Measurements from ENCODE around the gene MMAA.
"Not testable (repeated sequence)": the region's sequence is repeated elsewhere in the genome, so short reads cannot be mapped to it uniquely, and the experiment has no call there.

The MMAA gene

GRCh38 chr4:145635117-145635516 lies 15.9 kb downstream of the MMAA start:
- DNase-seq (ENCODE audit: low read depth): no peak

- DNase-seq (ENCODE audit: low read depth): no peak
Observed at GRCh38 chr4:145635630-145636029, 16.4 kb downstream of the MMAA start.

- no peak for DNase-seq (ENCODE audit: low read depth)
Observed at GRCh38 chr4:145639186-145639698, 20.1 kb downstream of the MMAA start.

- not testable (repeated sequence) for DNase-seq (ENCODE audit: low read depth)
Observed at GRCh38 chr4:145640236-145640635, 21.1 kb downstream of the MMAA start.

- DNase-seq (ENCODE audit: low read depth): no peak
Observed at GRCh38 chr4:145643295-145643694, 24.1 kb downstream of the MMAA start.

- DNase-seq (ENCODE audit: low read depth): no peak
Observed at GRCh38 chr4:145644699-145645098, 25.5 kb downstream of the MMAA start.

- DNase-seq (ENCODE audit: low read depth): no peak
Observed at GRCh38 chr4:145656156-145656555, 37.0 kb downstream of the MMAA start.

- DNase-seq (ENCODE audit: low read depth): no peak
Observed at GRCh38 chr4:145660064-145660463, 40.9 kb downstream of the MMAA start.

- no peak for DNase-seq (ENCODE audit: low read depth)
Observed at GRCh38 chr4:145663194-145663593, 44.0 kb downstream of the MMAA start.

- no peak for DNase-seq (ENCODE audit: low read depth)
Observed at GRCh38 chr4:145665773-145666172, 46.6 kb downstream of the MMAA start.

- DNase-seq (ENCODE audit: low read depth): no peak
Observed at GRCh38 chr4:145670422-145670821, 51.2 kb downstream of the MMAA start.

GRCh38 chr4:145679520-145679919 lies 60.3 kb downstream of the MMAA start:
- no peak for DNase-seq (ENCODE audit: low read depth)

GRCh38 chr4:145679991-145680455 lies 60.8 kb downstream of the MMAA start, which contains the start of gene C4orf51:
Gene C4orf51, plus strand, starts transcription at chr4:145680146. Its CDS starts 58 bp downstream, at chr4:145680204.
- DNase-seq (ENCODE audit: low read depth): no peak

- DNase-seq (ENCODE audit: low read depth): no peak
Observed at GRCh38 chr4:145680902-145681301, 61.7 kb downstream of the MMAA start.

- no peak for DNase-seq (ENCODE audit: low read depth)
Observed at GRCh38 chr4:145681518-145681917, 62.3 kb downstream of the MMAA start.

- no peak for DNase-seq (ENCODE audit: low read depth)
Observed at GRCh38 chr4:145681956-145682355, 62.8 kb downstream of the MMAA start.

GRCh38 chr4:145686991-145687390 lies 67.8 kb downstream of the MMAA start:
- no peak for DNase-seq (ENCODE audit: low read depth)

GRCh38 chr4:145690610-145691009 lies 71.4 kb downstream of the MMAA start:
- DNase-seq (ENCODE audit: low read depth): no peak

GRCh38 chr4:145691416-145691815 lies 72.2 kb downstream of the MMAA start:
- DNase-seq (ENCODE audit: low read depth): not testable (repeated sequence)

- no peak for DNase-seq (ENCODE audit: low read depth)
Observed at GRCh38 chr4:145694929-145695328, 75.7 kb downstream of the MMAA start.

GRCh38 chr4:145697332-145697731 lies 78.1 kb downstream of the MMAA start:
- DNase-seq (ENCODE audit: low read depth): no peak

- no peak for DNase-seq (ENCODE audit: low read depth)
Observed at GRCh38 chr4:145698507-145698906, 79.3 kb downstream of the MMAA start.

GRCh38 chr4:145703850-145704497 lies 84.8 kb downstream of the MMAA start:
- DNase-seq (ENCODE audit: low read depth): no peak

GRCh38 chr4:145709336-145709735 lies 90.2 kb downstream of the MMAA start:
- DNase-seq (ENCODE audit: low read depth): no peak

Measured in activated T-cell treated with anti-CD3 and anti-CD28 coated beads for 48 hours (primary cell).